ENCODE measurements around the gene POU2AF1.

Gene POU2AF1

GRCh38 chr11:111378861-111379601, at the start of gene POU2AF1:
POU2AF1 (minus strand) TSS chr11:111379275; CDS start chr11:111379177, 98 bp downstream.
- Histone ChIP-seq H3K4me3 (ENCODE audit: low read length) (peak within 1 kb of the TSS; percentile 87), H3K9me2 (replicated peaks; ENCODE audit: control insufficient read depth, low read length) (no peaks in the 10 kb centered on the region), H4K20me1 (ENCODE audit: control insufficient read depth, insufficient read depth, low read depth, low read length) (peaks cover 30% of the 10 kb centered on the region; the same call in 1 of the 2 replicates), H3K36me3 (ENCODE audit: control insufficient read depth, low read length) (peaks cover 49% of the 10 kb centered on the region), H3K27ac (ENCODE audit: low read depth, low read length) (peak within 1 kb of the TSS; percentile 97), H3F3A (ENCODE audit: control insufficient read depth, insufficient read depth) (peaks cover 15% of the 10 kb centered on the region), H3K4me2 (ENCODE audit: low read length) (peak within 1 kb of the TSS; percentile 93), H3K79me2 (ENCODE audit: control insufficient read depth, low read length) (peaks cover 70% of the 10 kb centered on the region), H3K4me1 (ENCODE audit: control insufficient read depth, low read length) (peaks cover 74% of the 10 kb centered on the region), H3K9me3 (ENCODE audit: control insufficient read depth, insufficient read depth, low read length) (no peaks in the 10 kb centered on the region), H3K27me3 (ENCODE audit: control insufficient read depth, low read length) (no peaks in the 10 kb centered on the region)
- TF ChIP-seq, protein P1, sequence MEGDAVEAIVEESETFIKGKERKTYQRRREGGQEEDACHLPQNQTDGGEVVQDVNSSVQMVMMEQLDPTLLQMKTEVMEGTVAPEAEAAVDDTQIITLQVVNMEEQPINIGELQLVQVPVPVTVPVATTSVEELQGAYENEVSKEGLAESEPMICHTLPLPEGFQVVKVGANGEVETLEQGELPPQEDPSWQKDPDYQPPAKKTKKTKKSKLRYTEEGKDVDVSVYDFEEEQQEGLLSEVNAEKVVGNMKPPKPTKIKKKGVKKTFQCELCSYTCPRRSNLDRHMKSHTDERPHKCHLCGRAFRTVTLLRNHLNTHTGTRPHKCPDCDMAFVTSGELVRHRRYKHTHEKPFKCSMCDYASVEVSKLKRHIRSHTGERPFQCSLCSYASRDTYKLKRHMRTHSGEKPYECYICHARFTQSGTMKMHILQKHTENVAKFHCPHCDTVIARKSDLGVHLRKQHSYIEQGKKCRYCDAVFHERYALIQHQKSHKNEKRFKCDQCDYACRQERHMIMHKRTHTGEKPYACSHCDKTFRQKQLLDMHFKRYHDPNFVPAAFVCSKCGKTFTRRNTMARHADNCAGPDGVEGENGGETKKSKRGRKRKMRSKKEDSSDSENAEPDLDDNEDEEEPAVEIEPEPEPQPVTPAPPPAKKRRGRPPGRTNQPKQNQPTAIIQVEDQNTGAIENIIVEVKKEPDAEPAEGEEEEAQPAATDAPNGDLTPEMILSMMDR (IDR thresholded peaks at IDR 0.05; ENCODE audit: low read depth, low read length, poor library complexity, severe bottlenecking) = no peak
- TF ChIP-seq EZH2phosphoT487 (IDR thresholded peaks at IDR 0.05; ENCODE audit: borderline replicate concordance, low read length) = no peak

DNA sequence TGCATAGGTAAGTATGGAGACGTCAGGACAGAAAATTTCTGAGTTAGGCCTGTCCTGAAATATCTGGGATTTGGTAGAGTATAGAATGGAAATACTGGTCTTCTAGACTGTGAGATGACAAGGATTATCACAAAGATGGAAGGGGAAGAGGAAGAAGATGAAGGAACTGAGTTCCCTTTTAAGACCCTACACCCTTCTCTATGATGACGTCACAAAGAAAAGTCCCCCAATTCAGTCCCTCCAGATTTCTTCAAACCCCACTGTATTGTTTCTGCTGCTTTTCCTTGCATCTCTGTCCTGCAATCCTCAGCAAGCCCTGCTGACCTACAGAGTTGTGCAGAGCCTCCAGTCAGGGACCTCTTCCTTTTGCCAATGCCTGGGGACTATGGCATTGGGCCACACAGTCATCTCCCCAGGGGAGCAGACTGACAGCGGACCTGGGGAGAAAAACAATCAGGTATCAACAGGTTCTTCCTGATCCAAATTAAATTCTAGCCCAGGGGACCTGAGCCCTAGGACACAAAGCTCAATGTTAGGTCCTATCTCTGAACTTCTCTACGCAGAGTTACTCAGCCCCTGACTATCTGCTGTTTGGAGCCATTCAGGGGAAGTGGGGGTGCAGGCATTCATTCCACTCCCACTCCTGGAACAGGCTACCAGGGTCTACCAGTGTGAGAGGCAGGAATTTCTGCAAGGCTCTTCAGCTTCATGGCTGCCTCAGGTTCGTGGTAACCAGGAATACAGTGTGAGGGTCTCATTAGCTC, 49.2 kb upstream of the POU2AF1 start:
- Histone ChIP-seq H3K36me3 (ENCODE audit: control insufficient read depth, low read length) (0 out of 2 replicates have a peak, but pooled peaks cover 3% of the 10 kb centered on the region), H3K27me3 (ENCODE audit: control insufficient read depth, low read length) (no peaks in the 10 kb centered on the region), H3K79me2 (ENCODE audit: control insufficient read depth, low read length) (no peaks in the 10 kb centered on the region), H4K20me1 (ENCODE audit: control insufficient read depth, insufficient read depth, low read depth, low read length) (no peaks in the 10 kb centered on the region), H3K9me3 (ENCODE audit: control insufficient read depth, insufficient read depth, low read length) (no peaks in the 10 kb centered on the region), H3K4me2 (ENCODE audit: low read length) (peak overlapping the region; percentile 21; the same call in 1 of the 2 replicates), H3K4me1 (ENCODE audit: control insufficient read depth, low read length) (peaks cover 50% of the 10 kb centered on the region), H3F3A (ENCODE audit: control insufficient read depth, insufficient read depth) (no peaks in the 10 kb centered on the region; the same call in 1 of the 2 replicates), H3K9me2 (replicated peaks; ENCODE audit: control insufficient read depth, low read length) (no peaks in the 10 kb centered on the region), H3K4me3 (ENCODE audit: low read length) (no peak overlapping the region), H3K27ac (ENCODE audit: low read depth, low read length) (no peak overlapping the region)
- TF ChIP-seq, protein P1 (IDR thresholded peaks at IDR 0.05; ENCODE audit: low read depth, low read length, poor library complexity, severe bottlenecking) = no peak
- no peak for TF ChIP-seq EZH2phosphoT487 (IDR thresholded peaks at IDR 0.05; ENCODE audit: borderline replicate concordance, low read length)

GRCh38 chr11:111427471-111427912, 48.4 kb upstream of the POU2AF1 start:
- no peak for TF ChIP-seq EZH2phosphoT487 (IDR thresholded peaks at IDR 0.05; ENCODE audit: borderline replicate concordance, low read length)
- TF ChIP-seq, protein P1 (IDR thresholded peaks at IDR 0.05; ENCODE audit: low read depth, low read length, poor library complexity, severe bottlenecking) = no peak
- Histone ChIP-seq H4K20me1 (ENCODE audit: control insufficient read depth, insufficient read depth, low read depth, low read length) (no peaks in the 10 kb centered on the region), H3K4me1 (ENCODE audit: control insufficient read depth, low read length) (peaks cover 58% of the 10 kb centered on the region), H3K79me2 (ENCODE audit: control insufficient read depth, low read length) (peaks cover 4% of the 10 kb centered on the region), H3K36me3 (ENCODE audit: control insufficient read depth, low read length) (0 out of 2 replicates have a peak, but pooled peaks cover 3% of the 10 kb centered on the region), H3K27ac (ENCODE audit: low read depth, low read length) (no peak overlapping the region), H3K4me3 (ENCODE audit: low read length) (no peak overlapping the region), H3K9me3 (ENCODE audit: control insufficient read depth, insufficient read depth, low read length) (no peaks in the 10 kb centered on the region), H3K4me2 (ENCODE audit: low read length) (no peak overlapping the region), H3F3A (ENCODE audit: control insufficient read depth, insufficient read depth) (no peaks in the 10 kb centered on the region; the same call in 1 of the 2 replicates), H3K9me2 (replicated peaks; ENCODE audit: control insufficient read depth, low read length) (no peaks in the 10 kb centered on the region), H3K27me3 (ENCODE audit: control insufficient read depth, low read length) (no peaks in the 10 kb centered on the region)

Data from DOHH2 (cell line).